ENCODE data around the gene TMEM132C. TPM values are rescaled to one million over a fixed set of nuclear protein-coding genes. Genes with fewer than 3 reads are reported as not detected.
A peak's percentile ranks its signal among the peaks of the same experiment; 100 is the strongest.

TMEM132C gene
- total RNA-seq, 1 experiment from 2014 or later = not detected

DNA sequence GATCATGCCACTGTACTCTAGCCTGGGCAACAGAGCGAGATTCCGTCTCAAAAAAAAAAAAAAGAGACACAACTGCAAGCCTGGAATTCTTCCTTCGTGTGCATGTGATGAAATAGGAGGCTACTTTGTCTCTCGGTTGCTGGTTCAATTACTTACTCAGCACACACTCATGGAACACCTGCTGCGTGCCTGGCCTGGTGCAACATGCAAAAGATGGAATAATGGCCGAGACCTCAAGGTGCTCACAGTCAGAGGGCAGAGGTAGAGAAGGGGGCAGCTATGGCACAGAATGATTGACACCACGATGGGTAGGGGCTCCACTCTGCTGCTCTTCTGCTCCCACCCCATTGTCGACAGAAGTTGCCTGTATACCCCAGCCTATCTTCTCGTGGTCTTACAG is 444.5 kb downstream of the TMEM132C start:
- DNase-seq (ENCODE audit: low read depth) = no peak

DNA sequence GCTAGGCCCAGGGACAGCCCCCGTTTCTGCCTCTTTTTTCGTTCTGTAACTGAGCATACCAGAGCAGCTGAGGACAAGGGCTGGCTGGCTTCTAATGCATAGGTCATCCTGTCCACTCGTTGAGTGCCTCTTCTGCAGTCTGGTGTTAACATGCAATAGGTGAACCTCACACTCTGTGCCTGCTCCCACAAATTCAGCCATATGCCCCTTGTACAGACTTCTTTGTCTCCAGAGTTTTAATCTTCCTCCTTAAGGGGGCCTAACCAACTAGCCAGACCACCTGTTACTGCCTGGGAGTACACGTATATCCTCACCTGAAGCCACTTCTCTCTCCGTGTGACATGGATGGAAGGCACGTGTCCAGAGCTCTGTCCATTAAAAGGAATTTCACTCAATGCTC is 445.7 kb downstream of the TMEM132C start:
- DNase-seq (ENCODE audit: low read depth) = no peak

DNA sequence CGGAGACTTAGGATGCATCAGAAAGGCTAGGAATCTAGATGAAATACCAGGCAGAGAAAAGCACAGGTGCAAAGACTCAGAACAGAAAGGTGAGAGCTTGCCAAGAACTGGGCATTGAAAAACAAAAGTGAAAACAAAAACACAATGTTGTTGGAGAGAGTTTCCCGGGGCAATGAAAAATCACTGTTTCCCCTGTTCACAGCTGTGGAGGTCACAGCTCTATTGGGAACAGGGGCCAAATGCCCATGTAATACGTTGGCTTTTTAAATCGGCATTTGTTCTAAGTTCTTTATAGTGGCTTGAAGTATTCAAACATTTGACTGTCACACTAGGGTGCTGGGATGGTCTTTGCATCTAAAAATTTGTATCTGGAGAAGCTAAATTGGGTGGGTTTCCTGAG is 448.5 kb downstream of the TMEM132C start:
- no peak for DNase-seq (ENCODE audit: low read depth)

DNA sequence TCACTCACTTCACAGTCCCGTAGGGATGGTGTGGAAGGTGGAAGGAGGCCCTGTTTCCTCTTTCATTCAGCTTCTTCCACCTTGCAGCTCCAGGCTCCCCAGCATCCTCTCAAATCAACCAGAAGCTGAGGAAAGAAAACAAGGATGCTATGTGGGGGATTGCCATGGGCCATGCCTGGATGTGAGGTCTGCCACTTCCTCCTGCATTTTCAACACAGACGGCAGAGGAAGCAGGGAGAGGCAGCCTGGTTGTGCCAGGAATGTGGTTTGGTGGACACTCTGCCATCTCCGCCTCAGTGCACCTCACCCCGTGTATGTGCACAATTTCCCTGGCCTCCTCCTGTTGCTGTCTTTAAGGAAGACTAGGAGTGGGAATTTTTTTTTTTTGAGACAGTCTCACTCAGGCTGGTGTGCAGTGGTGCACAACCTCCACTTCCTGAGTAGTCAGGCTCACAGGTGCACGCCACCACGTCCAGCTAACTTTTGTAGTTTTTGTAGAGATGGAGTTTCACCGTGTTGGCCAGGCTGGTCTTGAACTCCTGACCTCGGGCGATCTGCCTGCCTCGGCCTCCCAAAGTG is 457.6 kb downstream of the TMEM132C start:
- no peak for DNase-seq (ENCODE audit: low read depth)

DNA sequence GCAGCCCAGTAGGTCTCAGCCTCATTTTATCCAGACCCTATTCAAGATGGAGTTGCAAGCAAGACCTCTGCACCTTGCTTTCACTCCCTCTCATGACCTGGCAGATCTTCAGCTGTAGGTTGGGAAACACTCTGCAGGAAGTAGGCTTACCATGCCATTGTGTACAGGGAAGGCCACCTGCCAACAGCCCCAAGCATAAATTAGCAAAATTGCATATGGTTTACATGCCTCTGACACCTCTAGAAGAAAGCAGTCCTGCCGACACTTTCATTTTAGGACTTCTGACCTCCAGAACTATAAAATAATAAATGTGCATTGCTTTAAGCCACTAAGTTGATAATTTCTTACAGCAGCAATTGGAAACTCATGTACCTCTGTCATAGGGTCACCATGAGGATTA is 459.9 kb downstream of the TMEM132C start:
- no peak for DNase-seq (ENCODE audit: low read depth)

DNA sequence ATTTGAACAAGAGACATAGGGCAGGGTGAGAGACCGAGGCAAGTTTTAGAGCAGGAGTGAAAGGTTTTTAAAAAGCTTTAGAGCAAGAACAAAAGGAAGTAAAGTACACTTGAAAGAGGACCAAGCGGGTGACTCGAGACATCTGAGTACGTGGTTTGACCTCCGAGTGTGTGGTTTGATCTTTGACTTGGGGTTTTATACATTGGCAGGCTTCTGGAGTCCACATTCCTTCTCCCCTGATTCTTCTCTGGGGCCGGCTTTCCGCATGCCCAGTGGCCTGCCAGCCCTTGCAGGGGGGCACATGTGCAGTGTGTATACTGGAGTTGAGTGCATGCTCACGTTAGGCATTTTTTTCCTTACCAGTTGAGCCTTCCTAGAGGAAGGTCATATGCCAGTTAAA is 460.5 kb downstream of the TMEM132C start:
- peak; percentile 34 for DNase-seq (ENCODE audit: low read depth)

DNA sequence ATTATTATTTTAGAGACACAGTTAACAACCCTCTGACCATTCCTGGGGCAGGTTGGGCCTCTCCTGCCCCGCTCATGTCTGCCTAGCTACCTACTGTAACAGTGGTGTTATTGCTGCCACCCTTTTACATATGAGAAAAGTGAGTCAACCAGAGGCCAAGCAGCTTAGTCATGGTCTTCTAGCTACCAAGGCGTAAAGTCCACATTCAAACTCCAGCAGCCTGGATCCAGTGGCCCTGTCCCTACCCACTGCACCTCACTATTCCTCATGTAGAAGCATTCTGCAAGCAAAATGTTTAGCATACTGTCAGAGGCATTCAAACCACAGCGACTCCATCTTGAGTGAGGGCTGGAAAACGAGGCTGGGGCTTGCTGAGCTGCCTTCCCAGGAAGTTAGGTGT is 461.0 kb downstream of the TMEM132C start:
- peak; percentile 5 for DNase-seq (ENCODE audit: low read depth)

DNA sequence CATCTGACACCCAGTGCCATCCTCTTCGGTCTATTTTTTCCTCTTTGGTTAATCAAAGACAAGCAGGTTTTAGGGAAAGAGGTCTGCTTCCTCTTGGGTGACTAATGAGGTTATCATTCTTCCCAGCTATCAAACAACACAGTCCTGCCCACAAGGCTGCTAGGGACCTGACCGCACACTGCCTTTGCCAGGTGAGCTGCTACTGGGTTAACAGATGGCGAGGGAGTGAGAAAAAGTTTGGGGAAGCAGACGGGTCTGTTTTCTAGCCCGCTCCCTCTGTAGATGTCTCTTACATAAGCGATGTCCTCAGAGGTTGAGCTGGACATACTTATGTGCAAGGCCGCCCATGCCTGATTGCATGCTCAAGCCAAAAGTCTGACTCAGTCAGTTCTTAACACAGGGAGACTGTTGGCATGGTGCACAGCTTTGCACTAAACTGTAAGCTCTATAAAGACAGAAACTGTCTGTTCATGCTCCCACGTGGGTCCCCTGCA is 462.7 kb downstream of the TMEM132C start:
- peak; percentile 6 for DNase-seq (ENCODE audit: low read depth)

DNA sequence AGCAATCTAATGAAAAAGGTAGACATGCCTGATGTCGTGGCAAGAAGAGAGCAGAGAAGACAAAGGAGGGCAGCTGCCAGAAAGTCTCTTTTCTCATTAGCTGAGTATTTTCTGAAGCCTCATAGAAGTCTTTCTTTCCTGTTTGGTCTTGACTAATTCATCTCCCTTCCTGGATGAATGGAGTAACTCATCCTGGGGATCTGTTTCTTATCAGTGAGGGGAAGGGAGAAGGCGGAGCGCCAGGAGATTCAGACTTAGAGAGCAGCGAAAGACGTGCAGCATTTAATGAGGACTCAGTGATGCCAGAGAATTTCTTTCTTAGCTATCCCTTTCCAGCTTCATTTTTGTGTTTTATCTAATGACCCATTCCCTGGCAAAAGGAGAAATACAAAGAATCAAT is 467.4 kb downstream of the TMEM132C start:
- no peak for DNase-seq (ENCODE audit: low read depth)

DNA sequence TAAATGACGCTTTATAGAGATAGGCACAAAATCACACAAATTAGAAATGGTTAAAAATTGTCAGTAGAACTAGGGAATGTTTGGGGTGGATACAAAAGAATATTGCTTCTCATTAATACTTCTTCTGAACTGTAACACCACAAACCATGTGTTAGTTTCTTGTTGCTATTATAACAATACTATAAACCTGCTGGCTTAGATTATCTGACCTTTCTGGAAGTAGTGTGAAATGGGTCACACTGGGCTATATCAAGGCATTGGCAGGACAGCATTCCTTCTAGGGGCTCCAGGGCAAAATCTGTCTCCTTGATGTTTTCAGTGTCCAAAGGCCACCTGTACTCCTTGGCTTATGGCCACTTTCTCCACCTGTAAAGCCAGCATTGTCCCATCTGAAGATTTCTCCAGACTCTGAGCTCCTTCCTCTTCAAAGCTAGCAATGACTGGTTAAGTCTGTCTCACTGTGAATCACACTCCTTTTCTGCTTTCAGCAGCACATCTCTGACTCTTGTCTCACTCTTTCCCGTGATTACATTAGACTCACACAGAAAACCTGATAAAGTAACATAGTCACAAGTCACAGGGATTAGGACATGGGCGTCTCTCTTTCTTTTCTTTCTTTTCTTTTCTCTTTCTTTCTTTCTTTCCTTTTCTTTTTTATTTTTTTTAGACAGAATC is 470.5 kb downstream of the TMEM132C start:
- DNase-seq (ENCODE audit: low read depth) = no peak

DNA sequence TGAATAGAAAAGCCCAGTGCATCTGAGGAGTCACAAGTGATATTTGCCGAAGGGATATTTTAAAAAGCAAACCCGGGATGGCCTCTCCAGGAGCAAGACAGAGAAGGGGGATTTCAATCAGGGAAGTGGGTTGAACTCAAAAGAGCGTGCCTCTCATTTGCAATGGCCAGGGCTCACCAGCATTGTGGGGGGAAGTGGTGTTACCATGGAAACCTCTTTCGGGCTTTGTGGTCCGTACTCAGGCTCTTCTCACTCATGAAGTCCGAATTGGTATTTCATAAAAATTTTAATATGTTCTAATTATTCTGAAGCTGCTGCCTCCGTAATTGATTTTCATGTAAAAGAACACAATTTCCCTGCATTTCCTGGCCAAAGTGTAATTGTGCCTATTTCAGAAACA is 476.9 kb downstream of the TMEM132C start:
- no peak for DNase-seq (ENCODE audit: low read depth)

DNA sequence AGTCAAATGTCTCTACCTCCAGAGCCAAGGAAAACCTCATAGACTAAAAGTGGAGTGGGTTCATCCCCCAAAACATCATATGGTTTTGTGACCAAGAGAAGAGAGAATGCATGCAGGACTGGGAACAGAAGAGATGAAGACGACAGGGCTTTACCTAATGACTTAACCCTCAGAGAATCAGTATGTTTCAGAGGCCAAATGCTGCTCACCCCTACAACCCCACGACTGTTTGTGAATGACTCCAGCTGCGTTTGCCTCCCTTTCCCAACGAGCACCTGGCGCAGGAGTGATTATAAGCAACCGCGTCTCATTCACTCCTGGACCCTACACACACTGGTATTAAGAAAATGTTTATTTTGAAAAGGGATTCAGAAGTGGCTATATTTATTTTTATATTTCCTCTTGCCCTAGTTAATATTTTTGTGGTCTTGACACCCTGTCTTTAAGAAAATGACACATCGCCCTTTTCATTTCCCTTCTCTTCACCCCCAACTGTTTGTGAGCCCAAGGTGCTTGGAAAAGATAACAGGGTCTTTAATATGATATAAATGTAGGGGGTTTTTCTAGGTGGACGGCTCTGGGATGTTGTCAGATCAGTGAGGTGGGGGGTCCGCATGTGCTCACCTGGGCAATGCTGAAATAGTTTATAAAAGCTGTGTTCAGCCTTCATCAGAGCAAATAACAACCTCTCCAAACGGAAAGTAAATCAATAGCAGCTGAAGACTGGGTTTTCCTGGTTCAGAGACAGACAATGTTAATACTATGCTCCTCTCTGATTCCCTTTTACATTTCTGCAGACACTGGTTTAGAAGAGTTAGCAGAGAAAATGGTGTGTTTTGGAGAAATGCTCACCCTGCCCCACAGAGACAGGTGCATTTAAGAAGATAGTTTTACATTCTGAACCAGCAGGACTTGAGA is 479.1 kb downstream of the TMEM132C start:
- DNase-seq (ENCODE audit: low read depth) = no peak

DNA sequence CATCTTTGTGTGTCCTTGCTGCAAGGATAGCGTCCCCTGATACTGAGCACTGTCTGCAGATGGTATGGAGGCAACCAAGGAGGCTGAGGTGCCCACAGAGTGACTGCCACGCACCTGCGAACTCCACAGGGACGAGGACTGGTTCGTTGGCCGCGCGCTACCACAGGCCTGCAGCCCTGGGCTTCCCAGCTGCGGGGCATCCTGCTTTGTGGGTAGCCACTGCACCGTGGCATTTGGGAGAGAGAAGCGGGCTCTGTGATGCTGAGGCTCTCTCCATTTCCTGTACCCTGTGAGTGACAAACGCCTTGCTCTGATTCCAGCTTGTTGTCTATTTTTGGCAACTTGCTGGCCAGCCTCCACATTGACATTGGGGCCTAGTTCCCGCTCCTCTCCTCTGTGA is 480.5 kb downstream of the TMEM132C start:
- DNase-seq (ENCODE audit: low read depth) = no peak

DNA sequence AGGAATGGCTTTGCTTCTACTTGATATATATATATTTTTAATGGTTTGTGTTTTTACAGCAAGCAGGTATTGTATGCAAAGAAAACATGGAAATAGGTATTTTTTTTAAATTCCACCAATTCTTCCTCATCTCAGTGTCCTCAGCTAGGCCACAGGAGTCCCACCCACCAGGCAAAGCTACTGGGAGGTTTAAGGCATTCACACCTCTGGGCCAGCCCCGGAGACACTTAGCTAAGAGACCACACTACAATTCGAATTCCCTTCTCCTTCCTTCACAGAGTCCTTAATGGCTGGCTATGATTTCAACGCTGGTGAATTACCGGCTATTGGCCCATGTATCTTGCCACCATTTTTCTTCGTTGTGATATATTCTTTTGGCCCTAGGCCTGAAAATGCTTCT is 485.4 kb downstream of the TMEM132C start:
- DNase-seq (ENCODE audit: low read depth) = no peak

DNA sequence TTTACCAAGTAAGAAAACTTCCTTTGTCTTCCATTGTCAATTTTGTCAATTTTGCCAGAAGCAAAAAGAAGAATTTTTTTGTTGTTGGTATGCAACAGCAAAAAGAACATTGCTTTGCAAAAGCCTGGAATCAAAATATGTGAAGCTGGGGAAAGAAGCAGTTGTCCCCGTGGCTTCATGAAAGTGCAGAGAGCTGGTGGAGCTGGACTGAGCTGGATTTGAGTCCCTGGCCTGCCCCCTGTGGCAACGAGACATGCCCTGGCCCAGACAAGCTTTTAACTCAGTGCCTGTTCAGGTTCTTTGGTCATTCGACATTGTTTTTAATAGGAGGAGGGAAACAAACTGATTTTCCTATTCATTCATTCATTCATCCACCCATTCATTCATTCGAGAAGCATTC is 486.5 kb downstream of the TMEM132C start:
- no peak for DNase-seq (ENCODE audit: low read depth)

DNA sequence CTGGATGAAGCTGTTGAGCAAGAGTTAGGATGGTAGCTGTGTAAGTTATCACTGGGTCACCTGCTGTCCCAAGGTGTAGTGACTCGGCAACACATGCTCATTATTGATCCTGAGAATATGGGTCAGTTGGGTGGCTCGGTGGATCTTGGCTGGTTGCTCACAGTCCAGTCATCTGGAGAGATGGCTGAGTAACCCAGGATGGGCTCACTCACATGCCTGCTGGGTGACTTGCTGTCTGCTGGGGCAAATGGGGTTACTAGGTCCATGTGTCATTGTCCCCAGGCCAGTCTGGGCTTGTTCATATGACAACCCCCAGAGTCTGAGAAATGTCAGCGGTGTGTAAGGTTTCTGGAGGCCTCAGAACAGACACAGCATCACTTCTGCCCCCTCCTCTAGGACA is 487.3 kb downstream of the TMEM132C start:
- no peak for DNase-seq (ENCODE audit: low read depth)

DNA sequence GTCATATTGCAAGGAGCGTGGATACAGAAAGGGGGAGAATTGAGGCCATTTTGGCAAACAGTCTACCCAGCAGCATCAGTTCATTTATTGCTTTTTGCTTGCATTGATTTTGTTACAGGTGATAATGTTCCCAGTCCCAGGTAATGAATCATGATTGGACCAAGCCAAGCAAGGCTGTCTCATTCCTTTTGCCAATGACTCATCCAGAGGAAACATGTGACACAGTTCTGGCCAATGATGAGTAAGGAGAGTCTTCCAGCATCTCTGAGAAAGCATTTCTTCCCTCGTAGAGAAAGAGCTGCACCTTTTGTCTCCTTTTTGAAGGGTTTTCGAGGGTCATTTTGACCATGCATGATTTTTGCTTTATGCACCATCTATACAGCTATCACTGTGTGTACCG is 488.6 kb downstream of the TMEM132C start:
- DNase-seq (ENCODE audit: low read depth) = no peak

Data from RPMI7951 (cell line).